Measurements from ENCODE around the gene RHBDD3. TPM values are rescaled to one million over a fixed set of nuclear protein-coding genes. Genes with fewer than 3 reads are reported as not detected.

RHBDD3 gene
- total and polyA plus RNA-seq, 9 of the 15 experiments (the other 6 are each of a cell fraction or from before 2014, with no cell fraction given): 0.32 to 35.6 (median 14.0) TPM

GRCh38 chr22:29277927-29278326 is 10.1 kb upstream of the RHBDD3 start (continued):
- no peak for TF ChIP-seq KLF16 (IDR thresholded peaks at IDR 0.05)
- no peak for TF ChIP-seq PHTF2 (CRISPR knock-in tag; IDR thresholded peaks at IDR 0.05)

GRCh38 chr22:29275819-29276565 is 8.2 kb upstream of the RHBDD3 start:
- peaks cover 29% of the 10 kb centered on the region for H4K20me1 ChIP-seq (replicated peaks; ENCODE audit: control insufficient read depth, insufficient read depth, low read length)
- ATAC-seq: no peak
- H3K79me2 ChIP-seq (ENCODE audit: control insufficient read depth, insufficient read depth, low read length): peaks cover 88% of the 10 kb centered on the region
- peaks cover 96% of the 10 kb centered on the region for H3K36me3 ChIP-seq (ENCODE audit: control insufficient read depth, insufficient read depth, low read length)
- no TSS peak for BruUV-seq (replicated peaks)
- no peak for FAIRE-seq
- 96% methylated on average over 3 of the region's 3 CpGs for WGBS (ENCODE audit: insufficient coverage, low coverage, missing lambda C conversion rate)
- H3K9me3 ChIP-seq (replicated peaks; ENCODE audit: control insufficient read depth, insufficient read depth, low read depth, low read length): no peaks in the 10 kb centered on the region
- TF ChIP-seq ZNF76 (CRISPR knock-in tag; IDR thresholded peaks at IDR 0.05; ENCODE audit: borderline replicate concordance) (no peak), JUNB (CRISPR knock-in tag; conservative IDR thresholded peaks at IDR 0.05) (no peak), ZKSCAN1 (IDR thresholded peaks at IDR 0.05; ENCODE audit: low read depth, low read length) (peak; percentile 60; the same call in 1 of the 2 replicates), KLF10 (CRISPR knock-in tag; IDR thresholded peaks at IDR 0.05) (no peak)
- DNase-seq (ENCODE audit: extremely low read depth in 1 of 4, low spot score in 3 of 4): no peak
- no peak overlapping the region for H3K9ac ChIP-seq (ENCODE audit: insufficient read depth in 1 of 2, low read depth in 2 of 2, low read length in 2 of 2)
- POLR2A ChIA-PET: interaction anchor here (0.6 to 1.8 kb wide), 3 partner anchors 8 to 1178 kb away, joined by 3 to 9 read pairs (median 4); partner anchors contain the start of genes EWSR1 and RHBDD3
- H3K9me1 ChIP-seq (ENCODE audit: control insufficient read depth, insufficient read depth, low read length): peaks cover 3% of the 10 kb centered on the region
- no peak overlapping the region for H3K27ac ChIP-seq (ENCODE audit: extremely low read depth, low read depth, low read length)
- no peak overlapping the region for H3K4me3 ChIP-seq
- H3K4me1 ChIP-seq (replicated peaks in 1 of 2; ENCODE audit: control insufficient read depth in 2 of 2, insufficient read depth in 2 of 2, low read length in 2 of 2): peaks cover 0 to 5% of the 10 kb centered on the region in 2 experiments; a peak in 1 of 5 replicates
- H3K4me2 ChIP-seq (ENCODE audit: insufficient read depth, low read length): no peak overlapping the region
- intact Hi-C loops (cut with micrococcal nuclease) (no loop called here), in situ Hi-C loops (cut with MboI) (no loop called here)
- H2AFZ ChIP-seq (ENCODE audit: low read depth, low read length): no peak overlapping the region
- no peaks in the 10 kb centered on the region for H3K27me3 ChIP-seq (ENCODE audit: control insufficient read depth in 2 of 2, insufficient read depth in 2 of 2, low read length in 2 of 2)
- CTCF ChIA-PET (ENCODE audit: low intra/inter-chr PET ratio): no interaction called here

Data from K562 (cell line).